CD1c-positive myeloid dendritic cell (primary cell): ENCODE data around the gene ATE1.
"Not testable (repeated sequence)": the region's sequence is repeated elsewhere in the genome, so short reads cannot be mapped to it uniquely, and the experiment has no call there.

Experiments
- DNase-seq: peaks from one replicate; pipeline ENCODE4 v3.0.0-alpha.2; 2016; ENCODE audit errors: extremely low spot score

The ATE1 gene

DNA sequence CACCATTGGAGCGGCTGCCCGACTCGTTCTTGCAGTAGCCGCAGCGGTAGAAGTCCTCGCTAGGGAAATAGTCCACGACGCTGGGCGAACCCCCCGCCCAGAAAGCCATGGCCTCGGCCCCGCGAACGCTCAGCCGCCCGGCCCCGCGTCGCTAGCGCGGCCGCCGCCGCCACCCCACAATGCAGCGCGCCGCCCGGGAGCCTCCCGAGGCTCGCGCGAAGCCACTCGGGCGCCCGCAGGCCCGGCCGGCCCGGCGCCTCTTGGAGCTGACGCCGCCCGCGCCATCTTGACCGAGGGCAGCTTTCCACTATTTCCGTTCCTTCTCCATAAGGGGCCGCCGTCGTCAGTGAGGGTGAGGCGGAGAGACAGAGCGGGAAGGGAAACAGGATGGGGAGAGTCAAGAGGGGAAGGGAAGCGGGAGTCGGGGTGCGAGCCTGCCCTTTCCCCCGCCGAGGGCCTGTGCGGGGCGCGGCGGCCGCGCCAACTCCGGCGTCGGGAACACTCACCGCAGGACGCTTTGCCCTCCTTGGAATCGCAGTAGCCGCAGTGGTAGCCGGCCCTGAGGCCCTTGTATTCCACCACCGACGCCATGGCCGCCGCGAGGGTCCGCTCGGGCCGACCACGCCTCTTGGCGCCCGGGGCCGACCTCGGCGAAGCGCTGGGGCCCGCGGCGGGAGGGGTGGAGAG is at the start of gene ATE1:
Gene ATE1, minus strand, starts transcription at position 191 of the 687 bp plus-strand sequence. Its CDS starts 82 bp downstream, at position 109.
- peak; percentile 94 for DNase-seq

DNA sequence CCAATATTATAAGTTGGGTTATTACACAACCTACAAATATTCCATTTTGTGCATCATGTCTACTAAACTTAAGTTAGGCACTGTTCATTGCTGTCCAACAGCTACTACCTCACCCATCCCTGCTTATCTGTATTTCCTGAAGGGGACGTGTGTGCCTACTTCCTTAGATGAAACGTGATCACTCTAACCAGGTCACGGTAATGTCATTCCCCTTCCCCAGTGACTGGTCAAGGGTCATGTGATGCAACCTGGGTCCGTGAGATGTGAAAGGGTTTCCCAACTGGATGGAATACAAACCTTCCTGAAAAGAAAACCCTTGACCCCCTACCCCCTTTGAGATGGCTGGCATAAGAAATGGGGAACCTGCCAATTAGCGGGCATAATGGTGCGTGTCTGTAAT is 48.8 kb upstream of the ATE1 start:
- no peak for DNase-seq

DNA sequence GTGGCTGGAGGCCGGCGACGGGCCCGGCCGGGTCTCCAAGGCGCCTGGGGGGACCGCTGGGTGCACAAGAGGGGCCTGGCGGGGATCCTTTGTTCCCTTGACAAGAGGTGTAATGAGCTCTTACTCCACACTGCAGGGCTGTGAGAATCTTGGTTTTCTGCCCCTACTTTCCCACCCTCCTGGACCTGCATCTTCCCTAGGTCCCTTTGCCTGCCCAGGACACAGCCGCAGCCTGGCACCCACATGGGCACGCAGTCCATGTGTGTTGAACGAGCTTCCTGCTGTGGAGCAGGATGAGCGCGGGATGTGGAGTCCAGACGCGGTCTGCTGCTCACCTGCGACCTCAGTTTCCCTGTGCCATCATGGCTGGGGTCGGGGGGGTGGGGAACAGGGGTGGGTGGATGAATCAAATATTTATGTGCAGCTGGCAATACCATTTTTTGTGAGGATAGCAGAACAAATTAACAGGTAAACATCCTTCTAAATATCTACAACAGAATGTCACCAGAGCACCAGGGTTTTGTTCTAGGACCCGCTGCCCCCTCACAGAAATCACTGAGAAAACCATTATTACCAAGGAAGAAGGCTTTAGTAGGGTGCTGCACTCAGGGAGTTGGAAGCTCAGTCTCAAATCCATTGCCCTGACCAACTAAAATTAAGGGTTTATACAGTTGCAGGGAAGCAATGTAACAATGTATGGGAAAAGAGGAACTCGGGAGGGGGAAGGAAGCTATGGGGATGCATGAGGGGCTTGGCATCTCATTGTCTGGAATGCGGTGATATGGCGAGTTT is 47.7 kb upstream of the ATE1 start:
- no peak for DNase-seq

DNA sequence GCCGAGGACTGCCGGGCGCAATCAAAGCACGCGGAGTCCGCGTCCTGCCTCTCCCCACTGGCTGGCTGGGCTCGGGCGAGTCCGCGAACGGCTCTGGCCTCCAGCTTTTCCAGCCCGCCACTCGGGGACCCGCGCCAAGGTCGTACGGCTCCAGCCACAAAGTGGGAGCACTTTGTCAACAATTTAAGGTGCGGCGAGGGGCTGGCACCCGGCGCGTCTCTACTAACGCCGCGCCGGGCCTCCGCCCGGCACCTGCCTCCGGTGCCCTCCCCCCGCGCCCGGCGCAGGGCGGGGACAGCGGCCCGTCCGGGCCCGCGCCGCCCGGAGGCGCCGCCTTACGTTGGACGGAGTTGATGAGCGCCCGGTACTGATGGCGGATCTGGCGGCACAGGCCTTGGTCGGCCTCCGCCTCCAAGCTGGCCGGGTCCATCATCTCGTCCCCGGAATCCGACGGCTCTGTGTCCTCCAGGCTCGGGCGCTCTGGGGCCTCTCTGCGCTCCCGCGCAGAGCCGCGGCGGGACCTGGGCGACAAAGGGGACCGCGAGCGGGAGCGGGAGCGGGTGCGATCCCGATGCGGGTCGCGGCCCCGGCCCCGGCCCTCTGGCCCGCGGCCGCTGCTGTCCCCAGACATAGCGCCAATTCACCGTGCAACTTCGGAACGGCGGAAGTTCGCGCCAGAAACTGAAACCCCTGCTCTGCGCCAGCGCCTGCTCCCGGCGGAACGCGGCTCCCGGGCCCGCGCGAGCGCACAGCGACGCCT is 46.9 kb upstream of the ATE1 start, which contains the start of gene NSMCE4A:
Gene NSMCE4A, minus strand, starts transcription at position 683 of the 760 bp plus-strand sequence. Its CDS starts 52 bp downstream, at position 631.
- peak; percentile 81 for DNase-seq

DNA sequence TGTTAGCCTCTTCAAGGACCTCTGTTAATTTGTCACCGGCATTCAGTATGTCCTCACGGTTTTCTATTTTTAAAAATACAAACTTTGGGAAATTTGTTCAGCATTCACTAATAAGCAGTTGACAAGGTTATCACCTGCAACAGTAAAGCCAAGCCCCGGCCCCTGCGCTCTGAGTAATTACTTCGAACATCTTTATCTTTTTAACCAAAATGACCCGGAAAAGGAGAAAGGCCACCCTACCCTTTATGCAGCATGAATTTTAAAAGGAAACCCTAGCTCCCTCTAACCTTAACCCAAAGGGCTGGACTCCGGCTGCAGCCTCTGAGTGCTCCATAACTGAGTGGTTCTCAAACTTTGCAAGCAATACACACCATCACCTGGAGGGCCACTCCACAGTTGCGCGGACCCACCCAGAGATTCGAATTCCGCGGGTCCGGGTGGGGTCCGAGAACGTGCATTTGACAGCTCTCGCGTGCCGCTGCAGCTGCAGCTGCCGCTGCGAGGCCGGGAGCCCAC is 46.2 kb upstream of the ATE1 start:
- no peak for DNase-seq

DNA sequence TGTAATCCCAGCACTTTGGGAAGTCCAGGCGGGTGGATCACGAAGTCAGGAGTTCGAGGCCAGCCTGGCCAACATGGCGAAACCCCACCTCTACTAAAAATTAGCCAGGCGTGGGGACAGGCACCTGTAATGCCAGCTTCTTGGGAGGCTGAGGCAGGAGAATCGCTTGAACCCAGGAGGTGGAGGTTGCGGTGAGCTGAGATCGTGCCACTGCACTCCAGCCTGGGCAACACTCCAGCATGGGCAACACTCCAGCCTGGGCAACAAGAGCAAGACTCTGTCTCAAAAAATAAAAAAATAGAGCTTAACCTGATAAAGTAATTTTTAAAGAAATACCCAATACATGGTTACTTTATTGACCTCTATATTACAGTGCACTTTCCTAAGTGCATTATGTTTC is 41.3 kb upstream of the ATE1 start:
- DNase-seq = not testable (repeated sequence)

DNA sequence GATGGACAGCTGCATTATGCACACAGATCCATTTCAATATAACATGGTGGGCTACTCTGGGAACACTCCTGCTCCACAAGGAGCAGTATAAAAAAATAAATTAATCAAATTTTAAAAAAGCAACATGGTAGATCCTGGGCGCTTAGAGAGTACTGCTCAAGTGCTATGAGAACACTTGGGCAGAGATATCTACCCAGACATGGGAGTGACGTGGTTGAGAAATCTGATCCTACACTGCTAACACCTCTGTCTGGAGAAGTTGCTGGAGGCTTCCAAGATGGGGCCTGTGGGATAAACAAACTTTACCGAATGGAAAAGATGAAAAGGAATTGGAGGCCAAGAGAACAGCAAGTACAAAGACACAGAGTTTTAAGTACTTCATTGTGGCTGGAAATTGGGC is 38.2 kb upstream of the ATE1 start:
- no peak for DNase-seq

DNA sequence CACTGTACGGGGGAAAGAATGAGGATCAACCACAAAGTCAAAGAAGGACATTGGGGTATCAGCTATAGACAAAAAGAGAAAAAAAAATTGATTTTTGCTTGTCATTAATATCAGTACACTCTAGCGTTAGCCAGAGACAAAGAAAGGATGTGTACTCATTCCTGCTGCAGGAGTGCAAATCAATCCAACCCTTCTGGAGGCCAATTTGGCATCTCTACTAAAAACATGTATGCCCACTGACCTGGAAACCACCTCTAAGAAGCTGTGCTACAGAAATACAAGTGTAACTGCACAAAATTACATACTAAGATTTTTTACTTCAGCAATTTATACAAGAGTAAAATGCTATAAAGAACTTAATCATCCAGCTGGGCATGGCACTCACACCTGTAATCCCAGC is 33.6 kb upstream of the ATE1 start:
- no peak for DNase-seq

DNA sequence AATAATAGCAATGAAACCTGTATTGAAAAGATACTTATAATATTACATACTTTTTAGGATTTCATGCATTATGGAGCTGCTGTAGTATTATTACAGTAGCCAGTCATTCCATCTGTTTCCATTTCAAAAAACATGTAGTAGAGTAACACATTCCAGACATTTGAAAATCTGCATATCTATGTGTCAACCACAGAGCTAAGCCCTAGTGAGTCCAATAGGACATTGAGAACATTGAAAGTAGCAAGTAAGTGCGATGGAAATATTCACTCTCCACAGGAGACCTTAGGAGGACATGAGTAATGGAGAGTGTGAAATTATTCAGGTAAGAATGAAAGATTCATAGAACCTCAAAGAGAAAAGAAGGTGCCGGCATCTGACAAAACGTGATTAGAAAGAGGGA is 31.8 kb upstream of the ATE1 start:
- no peak for DNase-seq

DNA sequence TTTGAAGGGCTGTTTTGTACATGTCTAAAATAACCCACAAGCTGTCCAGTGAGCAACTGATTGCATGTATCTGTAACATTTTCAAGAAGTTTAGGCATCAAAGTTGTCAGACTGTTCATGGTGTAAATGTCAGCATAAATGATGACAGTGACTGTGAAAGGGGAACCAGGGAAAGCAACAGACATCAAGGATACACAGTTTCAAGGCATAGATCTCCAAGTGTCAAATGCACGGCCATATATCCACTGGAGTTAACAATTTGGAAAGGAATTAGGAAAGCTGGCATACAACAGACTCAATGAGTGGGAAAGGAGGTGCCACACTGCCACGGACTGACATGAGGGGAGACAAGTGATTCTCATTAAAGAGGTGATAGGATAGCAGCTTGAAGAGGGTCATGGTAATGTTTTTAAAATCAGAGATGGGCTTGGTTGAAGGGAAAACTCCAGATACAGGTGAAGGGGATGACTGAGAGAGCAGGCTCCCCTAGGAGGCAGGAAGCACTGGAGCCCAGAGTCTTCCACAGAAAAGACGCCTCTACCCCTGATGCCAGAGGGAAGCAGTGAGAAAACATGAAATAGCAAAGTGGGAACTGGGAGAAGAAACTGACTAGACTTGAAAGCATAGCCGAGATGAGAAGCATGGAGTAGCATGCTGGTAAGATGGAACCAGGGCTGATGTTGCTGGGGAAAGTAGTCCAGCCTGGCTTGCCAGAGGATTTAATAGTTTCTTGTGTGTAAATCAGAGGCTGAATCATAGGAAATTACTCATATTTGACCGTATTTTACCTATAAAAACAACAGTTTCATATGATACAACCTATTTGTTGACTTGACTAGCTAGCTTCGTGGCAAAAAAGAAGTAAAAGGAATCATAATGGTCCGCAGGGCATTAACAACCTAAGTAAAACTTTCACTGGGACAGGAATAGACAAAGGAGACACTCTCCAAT is 28.6 kb upstream of the ATE1 start:
- no peak for DNase-seq

DNA sequence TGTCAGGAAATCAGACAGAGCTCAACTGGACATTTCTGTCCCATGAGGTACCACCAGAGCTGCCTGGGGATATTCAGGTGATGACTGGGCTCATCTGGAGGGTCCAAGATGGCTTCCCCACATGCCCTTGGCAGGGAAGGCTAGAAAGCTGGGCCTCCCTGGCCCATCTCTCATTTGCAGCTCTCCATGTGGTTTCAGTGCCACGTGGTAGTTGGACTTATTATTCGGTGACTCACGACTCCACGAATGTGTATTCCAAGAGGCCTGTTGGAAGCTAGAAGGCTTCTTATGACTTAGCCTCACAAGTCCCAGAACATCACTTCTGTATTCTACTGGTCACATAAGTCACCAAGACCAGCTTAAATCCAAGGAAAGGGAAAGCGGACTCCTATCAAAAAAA is 24.4 kb upstream of the ATE1 start:
- no peak for DNase-seq

DNA sequence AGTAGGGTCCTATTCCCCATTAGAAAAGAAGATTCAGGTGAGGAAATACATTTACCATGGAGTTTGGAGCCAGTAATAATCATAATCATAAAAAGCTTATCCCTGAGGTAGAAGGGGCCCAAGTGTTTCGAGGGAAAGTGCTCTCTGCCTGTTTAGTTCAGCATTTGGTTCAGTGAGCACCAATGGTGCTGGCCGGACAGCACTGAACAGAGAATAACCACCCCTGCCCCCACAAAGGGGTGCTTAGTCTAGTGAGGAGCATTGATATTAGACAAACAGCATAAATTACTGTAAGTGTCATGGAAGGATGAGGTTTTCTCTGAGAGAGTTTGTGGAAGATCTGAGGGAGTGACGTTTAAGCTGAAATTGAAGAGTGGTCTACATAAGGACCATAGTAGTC is 21.6 kb upstream of the ATE1 start:
- DNase-seq = no peak

DNA sequence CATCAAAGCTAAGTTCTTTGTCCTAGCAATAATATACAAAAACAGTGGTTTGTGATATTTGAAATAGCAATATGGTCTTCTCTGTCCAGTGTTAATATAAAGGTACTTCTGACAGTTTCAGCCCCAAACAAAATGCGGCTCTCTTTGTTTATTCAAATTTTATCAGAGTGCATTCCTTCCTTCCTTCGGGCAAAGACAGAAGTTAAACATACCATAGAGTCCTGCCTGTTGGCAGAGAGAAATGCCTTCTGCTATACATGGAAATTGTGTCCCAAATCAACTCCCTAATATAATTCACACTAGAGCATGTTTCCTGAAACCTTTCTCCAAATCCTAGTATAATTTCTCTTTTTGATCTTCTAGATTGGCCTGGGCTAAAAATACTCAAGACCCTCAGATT is 21.2 kb upstream of the ATE1 start:
- no peak for DNase-seq

DNA sequence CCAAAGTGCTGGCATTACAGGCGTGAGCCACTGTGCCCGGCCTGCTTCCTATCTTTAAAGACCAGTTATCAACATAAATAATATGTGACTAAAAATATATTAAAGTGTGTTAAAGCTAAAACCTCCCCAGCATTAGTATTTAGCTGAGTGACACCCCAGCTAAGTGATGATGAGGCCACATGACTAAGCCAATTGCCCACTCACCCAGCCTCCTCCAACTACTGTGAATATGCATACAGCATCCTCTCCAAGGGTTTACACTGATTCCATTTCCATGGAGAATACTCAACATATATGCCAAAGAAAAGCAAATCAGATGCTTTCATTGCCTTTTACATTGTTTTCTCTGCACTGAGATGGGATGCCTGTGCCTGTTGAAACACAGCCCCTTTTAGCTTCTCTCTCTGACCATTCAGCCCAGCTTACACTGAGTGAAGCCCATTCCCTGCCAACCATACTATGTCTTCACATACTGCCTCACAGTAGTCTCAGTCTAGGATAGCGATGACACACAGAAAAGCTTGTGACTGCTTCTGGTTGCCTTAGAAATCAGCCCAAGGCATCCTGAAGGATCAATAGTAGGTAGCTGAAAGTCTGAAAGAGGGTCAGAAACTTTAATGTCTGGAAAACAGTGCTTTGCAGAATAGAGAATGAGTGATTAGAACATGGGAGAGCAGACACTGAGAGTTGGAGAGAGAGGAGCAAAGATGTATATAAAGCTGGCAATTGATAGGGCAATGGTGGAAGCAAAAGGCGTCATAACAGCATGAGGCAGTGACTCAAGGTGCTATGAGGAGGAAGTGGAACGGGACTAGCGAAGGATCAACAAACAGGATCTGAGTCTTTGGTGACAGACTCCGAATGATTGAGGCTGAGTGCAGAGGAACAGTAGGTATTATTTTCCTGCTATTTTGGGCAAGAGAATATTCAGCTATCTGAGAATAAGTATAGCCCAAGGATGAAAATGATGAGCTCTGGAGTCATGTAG is 19.8 kb upstream of the ATE1 start:
- DNase-seq = peak; percentile 33

DNA sequence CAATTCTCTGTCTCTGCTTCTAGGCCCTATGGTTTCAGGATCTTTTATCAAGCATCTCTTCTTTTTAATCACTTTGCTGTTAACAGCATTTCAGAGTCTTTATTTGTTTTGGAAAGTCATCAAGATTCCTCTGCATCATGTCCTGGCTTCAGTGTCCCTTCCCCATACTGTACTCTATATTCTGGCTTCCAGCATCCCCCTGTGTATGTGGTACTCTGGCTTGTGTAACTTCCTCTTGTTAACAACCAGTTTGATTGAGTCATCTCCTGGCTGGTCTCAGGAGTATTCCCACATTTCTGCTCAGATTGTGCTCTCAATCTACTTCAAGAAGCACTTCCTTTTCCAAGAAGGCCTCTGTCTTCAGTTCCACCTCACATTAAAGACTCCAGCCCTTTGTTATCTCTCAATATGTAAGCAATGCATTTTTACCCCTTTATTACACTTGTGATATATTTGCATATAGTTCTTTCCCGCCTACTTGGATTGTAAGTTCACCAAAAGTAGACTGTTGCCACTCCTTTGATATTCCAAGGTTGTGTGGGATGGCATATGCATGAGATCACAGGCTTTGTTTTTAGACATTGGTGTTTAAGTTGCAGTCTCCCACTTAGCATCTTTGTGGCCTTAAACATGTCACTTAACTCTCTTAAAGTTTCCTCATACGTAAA is 15.1 kb upstream of the ATE1 start:
- peak; percentile 53 for DNase-seq

DNA sequence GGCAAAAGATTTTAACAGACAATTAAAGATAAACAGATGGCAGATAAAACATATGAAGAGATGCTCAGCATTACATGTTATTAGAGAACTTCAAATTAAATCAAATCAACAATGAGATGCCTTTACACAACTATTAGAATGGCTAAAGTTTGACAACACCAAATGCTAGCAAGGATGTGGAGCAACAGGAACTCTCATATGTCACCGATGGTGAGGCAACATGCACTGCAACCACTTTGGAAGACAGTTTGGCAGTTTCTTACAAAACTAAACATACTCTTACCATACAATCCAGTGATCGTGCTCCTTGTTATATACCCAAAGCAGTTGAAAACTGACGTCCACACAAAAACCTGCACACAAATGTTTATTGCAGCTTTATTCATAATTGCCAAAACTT is 13.7 kb upstream of the ATE1 start:
- DNase-seq = no peak

DNA sequence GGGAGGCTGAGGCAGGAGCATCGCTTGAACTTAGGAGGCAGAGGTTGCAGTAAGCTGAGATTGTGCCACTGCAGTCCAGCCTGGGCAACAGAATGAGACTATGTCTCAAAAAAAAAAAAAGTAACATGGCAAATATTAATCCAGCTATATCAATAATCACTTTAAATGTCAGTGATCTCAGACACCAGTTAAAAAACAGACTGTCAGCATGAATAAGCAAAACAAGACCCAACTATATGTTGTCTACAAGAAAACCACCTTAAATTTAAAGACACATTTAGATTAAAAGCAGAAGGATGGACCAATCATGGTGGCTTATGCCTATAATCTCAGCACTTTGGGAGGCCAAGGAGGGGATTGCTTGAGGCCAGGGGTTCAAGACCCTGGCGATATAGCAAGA is 8.5 kb upstream of the ATE1 start:
- DNase-seq = no peak

DNA sequence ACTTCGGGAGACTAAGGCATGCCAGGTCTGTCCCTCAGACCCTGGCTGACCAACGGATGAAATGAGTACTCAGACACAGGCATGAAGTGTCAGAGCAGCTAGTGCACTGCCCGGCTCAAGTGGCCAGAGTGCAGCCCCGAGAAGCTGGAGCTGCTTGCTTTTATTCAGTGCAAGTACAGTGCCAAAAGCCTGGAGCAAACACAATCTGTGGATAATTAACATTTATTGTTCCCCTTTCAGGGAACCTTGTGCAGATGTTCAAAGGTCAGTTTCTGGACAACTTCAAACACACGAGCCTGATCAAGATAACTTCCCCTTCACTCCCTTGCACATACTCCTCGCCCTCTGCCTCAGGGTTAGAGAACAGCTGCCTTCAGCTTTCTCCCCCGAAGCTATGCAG is 7.9 kb upstream of the ATE1 start:
- peak; percentile 34 for DNase-seq
